ENCODE results near the gene KLHL29. TPM values are rescaled to one million over a fixed set of nuclear protein-coding genes. Genes with fewer than 3 reads are reported as not detected.

Gene KLHL29
- total RNA-seq, 1 donor from 2014 or later, result 12.2 TPM

GRCh38 chr2:23679044-23679443, 294.1 kb downstream of the KLHL29 start:
- no peak for DNase-seq (ENCODE audit: low read depth)

GRCh38 chr2:23680951-23681350, 296.0 kb downstream of the KLHL29 start:
- DNase-seq (ENCODE audit: low read depth), result no peak

GRCh38 chr2:23681356-23682140, 296.6 kb downstream of the KLHL29 start:
- DNase-seq (ENCODE audit: low read depth), result no peak

GRCh38 chr2:23682481-23682880, 297.5 kb downstream of the KLHL29 start:
- no peak for DNase-seq (ENCODE audit: low read depth)

- DNase-seq (ENCODE audit: low read depth), result no peak
These were observed 298.0 kb downstream of the KLHL29 start for GRCh38 chr2:23683001-23683400.

- DNase-seq (ENCODE audit: low read depth), result no peak
These were observed 299.6 kb downstream of the KLHL29 start for GRCh38 chr2:23684395-23685176.

DNA sequence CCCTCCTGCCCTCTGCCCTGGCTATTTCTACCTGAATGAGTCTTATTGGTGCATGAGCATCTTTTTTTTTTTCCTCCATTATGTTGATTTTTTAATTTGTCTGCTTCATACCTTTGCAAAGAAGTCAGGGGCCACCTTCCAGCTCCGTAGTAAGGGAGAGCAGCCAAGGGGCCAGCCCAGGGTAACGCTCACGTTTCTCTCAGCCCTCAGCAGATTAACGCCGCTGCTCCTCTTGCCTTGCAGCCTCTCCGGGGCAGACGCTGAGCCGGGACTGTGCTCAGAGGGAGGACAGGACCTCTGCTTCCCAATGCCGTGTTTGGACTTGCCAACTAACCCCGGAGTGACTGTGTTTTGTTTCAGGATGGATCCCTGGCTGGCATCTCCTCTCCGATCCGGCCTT, 300.2 kb downstream of the KLHL29 start:
- DNase-seq (ENCODE audit: low read depth), result no peak

DNA sequence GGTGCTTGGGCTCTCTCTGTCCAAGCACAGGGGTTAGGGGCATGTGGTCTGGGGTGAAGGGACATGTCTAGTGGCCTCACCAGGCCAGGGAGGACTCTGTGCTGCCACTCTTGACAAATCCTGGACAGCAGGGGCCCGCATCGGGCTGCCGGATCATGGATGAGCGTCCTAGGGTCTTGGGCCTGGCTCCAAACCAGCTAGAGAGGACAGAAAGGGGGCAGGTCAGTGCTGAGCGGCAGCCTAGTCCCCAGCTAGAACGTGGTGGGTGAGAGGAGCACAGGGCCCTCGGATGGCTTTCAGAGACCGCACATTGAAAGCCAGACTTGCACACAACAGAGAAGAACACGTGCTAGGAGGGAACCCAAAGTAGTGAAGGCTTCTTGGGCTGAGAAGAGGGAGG, 300.7 kb downstream of the KLHL29 start:
- no peak for DNase-seq (ENCODE audit: low read depth)

DNA sequence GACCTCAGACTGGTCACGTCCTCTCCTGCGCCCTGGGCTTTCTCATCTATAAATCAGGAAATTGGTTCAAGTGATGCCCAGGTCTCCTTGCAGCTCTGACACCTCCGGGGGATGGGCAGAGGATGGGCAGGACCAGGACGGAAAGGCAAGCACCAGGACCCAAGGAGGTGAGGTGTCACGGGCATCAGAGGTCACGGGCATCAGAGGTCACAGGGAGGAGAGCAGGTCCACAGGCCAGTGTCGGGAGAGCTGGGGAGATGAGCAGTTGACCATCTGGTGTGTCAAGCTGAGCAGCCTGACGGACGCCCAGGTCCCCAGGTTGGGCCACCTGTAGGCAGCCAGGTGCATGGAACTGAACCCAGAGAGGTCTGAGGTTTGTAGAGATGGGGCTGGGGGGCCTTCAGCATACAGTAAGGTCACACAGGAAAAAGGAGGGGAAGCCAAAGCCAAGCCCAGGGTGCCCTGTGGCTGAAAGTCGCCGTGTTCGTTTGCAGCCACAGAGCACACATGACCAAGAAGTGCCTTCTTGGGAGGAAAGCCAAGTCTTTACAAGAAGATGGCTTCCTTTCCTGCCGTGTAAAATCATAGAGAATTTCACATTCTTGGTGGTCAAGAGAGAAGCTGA, 301.5 kb downstream of the KLHL29 start:
- DNase-seq (ENCODE audit: low read depth), result no peak

DNA sequence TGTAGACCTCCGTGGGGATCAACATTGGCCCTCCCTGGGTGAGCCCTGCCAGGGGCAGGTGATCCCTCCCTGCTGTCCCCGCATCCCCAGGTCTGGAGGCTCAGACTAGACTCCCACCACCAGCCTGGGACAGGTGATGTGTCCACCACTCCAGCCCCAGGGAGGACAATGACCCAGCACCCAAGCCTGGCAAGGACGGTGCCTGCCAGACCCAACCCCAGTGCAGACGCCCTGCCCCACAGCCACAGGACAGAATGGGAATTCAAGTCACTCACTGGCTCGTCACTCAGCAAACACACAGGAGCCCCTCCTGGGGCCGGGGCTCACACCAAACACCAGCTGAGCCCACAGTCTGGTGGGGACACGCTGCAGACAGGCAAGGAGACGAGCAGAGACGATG, 302.2 kb downstream of the KLHL29 start:
- DNase-seq (ENCODE audit: low read depth), result no peak

GRCh38 chr2:23687713-23688112, 302.7 kb downstream of the KLHL29 start:
- no peak for DNase-seq (ENCODE audit: low read depth)

GRCh38 chr2:23688486-23689130, 303.6 kb downstream of the KLHL29 start:
- DNase-seq (ENCODE audit: low read depth), result no peak

DNA sequence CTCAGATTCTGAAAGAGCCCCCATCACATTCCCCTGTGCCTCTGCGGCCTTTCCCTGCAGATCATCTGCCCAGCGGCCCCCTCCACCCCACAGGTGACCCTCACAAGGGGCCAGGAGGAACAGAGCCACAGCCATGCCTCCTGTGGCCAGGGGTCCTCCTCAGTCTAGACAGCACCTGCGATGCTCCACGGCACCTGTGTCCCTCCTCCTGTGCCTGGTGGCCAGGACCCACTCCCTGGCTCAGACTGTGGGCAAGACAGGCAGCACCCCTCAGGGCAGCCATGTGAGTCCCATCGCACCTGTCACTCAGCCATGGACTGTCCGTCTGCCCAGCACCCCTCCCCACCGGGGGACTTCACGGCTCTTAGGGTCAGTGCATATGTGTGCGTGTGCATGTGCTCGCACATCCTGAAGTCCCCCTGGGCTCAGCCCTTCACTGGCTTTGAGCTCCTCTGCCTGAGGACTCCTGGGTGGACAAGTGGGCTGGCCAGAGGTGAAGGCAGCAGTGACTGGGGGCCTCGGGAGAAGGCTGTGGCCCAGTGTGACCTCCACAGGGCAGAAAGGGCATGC, 304.2 kb downstream of the KLHL29 start:
- DNase-seq (ENCODE audit: low read depth), result no peak

DNA sequence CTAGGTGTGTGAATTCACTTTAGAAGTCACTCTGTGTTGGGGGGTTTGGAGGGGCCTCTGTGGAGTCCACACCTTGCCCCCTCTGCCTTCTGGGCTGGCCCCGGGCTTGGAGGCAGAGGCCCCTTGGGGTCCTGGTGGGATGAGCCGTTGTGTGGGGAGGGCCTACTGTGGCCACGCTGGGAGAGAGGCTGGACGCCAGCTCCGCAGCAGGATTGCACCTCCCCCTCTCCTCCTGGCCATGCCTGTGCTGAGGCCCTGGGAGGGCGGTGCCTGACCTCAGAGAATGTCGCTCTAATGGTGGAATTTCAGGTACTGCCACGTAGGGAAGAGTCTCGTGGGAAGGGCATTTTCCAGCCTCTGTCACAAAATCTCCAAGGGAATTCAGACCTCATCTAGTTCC, 304.9 kb downstream of the KLHL29 start:
- no peak for DNase-seq (ENCODE audit: low read depth)

GRCh38 chr2:23690421-23691105, 305.6 kb downstream of the KLHL29 start:
- no peak for DNase-seq (ENCODE audit: low read depth)

GRCh38 chr2:23691106-23691470, 306.1 kb downstream of the KLHL29 start:
- no peak for DNase-seq (ENCODE audit: low read depth)

DNA sequence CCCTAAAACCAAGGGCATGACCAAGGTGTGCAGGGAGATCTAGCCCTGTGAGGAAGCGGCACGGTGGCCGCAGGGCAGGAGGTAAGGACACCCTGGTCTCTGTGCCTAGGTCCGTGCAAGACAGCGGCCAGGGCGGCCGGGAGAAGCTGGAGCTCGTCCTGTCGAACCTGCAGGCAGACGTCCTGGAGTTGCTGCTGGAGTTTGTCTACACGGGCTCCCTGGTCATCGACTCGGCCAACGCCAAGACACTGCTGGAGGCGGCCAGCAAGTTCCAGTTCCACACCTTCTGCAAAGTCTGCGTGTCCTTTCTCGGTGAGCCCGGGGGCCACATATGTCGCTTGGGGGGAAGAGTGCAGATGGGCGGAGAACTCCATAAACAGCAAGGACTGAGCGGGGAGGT, 306.6 kb downstream of the KLHL29 start:
- DNase-seq (ENCODE audit: low read depth), result no peak

DNA sequence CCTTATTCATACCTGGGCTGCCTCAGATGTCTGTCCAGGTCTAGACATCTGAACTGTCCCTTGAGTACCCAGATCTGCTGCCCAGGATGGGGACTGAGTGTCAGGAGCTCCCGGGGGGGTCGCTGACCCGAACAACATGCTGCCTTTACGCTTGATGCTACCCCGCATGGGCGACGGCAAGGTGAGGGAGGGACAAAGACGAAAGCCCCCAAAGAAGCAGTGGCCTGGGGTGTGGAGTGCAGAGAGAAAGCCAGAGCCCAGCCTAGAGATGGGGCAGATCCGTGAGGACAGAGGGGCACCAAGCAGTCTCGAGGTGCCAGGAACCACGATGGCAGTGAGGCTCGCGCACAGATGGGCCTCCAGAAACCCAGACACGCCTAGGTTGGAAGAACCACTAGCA, 307.3 kb downstream of the KLHL29 start:
- DNase-seq (ENCODE audit: low read depth), result no peak

- no peak for DNase-seq (ENCODE audit: low read depth)
These were observed 308.0 kb downstream of the KLHL29 start for GRCh38 chr2:23692851-23693605.

DNA sequence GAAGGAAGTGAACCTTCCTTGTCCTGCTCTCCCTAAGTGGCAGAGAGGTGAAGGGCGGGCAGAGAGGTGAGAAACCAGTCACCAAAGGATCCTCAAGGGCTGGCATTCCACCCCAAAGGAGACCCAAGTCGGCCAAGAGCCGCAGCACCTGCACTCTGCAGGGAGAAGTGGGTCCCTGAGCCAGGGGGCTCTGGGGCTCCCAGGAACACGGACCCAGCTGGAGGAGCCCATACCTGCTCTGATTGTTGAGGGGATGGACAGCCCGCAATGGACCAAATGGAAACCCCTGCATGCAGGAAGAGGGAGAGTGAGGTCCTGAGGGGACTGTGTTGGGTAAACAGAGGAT, 308.6 kb downstream of the KLHL29 start:
- DNase-seq (ENCODE audit: low read depth), result no peak
